NT2/D1 (cell line): ENCODE data around the gene VIPR1.

Experiments
- DNase-seq: peaks from one replicate; pipeline ENCODE4 v3.0.0-alpha.2; 2011; ENCODE audit warnings: low read depth, low spot score
- H3K27me3 ChIP-seq: 2 replicates; pipeline ENCODE4 v1.6.0; 2011; ENCODE audit warnings: mild to moderate bottlenecking; ENCODE audit not compliant: insufficient read length, insufficient read depth
- H3K36me3 ChIP-seq: 2 replicates; pipeline ENCODE4 v1.6.1; 2011; ENCODE audit warnings: mild to moderate bottlenecking, low read length, mixed read lengths; ENCODE audit not compliant: insufficient read depth, insufficient read length
- H3K4me1 ChIP-seq: 2 replicates; pipeline ENCODE4 v1.5.1; 2011; ENCODE audit not compliant: insufficient read depth, insufficient read length
- H3K4me3 ChIP-seq: 2 replicates; pipeline ENCODE4 v1.5.1; 2011; ENCODE audit warnings: low read depth; ENCODE audit not compliant: insufficient read length
- H3K9ac ChIP-seq: 2 replicates; pipeline ENCODE4 v1.6.0; 2011; ENCODE audit warnings: low read depth; ENCODE audit not compliant: insufficient read length
- H3K9me3 ChIP-seq: 2 replicates; pipeline ENCODE4 v1.5.1; 2011; ENCODE audit warnings: mild to moderate bottlenecking, low read length; ENCODE audit not compliant: insufficient read depth
- SUZ12 ChIP-seq: IDR thresholded peaks from 2 replicates; pipeline ENCODE4 v1.6.1; 2011; ENCODE audit not compliant: insufficient read length, insufficient read depth; ENCODE audit errors: extremely low read depth
- YY1 ChIP-seq: IDR thresholded peaks from 2 replicates; pipeline ENCODE4 v1.6.1; 2011; ENCODE audit not compliant: insufficient read length, insufficient read depth
- ZNF274 ChIP-seq: IDR thresholded peaks from 2 replicates; pipeline ENCODE4 v1.6.1; 2011; ENCODE audit warnings: mild to moderate bottlenecking, low read depth, low read length

Gene VIPR1

GRCh38 chr3:42473083-42473932, 29.1 kb upstream of the VIPR1 start:
- Histone ChIP-seq H3K9ac (no peak overlapping the region), H3K27me3 (no peaks in the 10 kb centered on the region), H3K9me3 (no peaks in the 10 kb centered on the region), H3K4me3 (no peak overlapping the region), H3K36me3 (no peaks in the 10 kb centered on the region), H3K4me1 (peaks cover 11% of the 10 kb centered on the region)
- DNase-seq: no peak
- TF ChIP-seq ZNF274: no peak
- no peak for TF ChIP-seq YY1
- no peak for TF ChIP-seq SUZ12

- Histone ChIP-seq H3K9ac (peak overlapping the region; percentile 50), H3K4me3 (no peak overlapping the region), H3K9me3 (peaks cover 22% of the 10 kb centered on the region), H3K27me3 (peaks cover 2% of the 10 kb centered on the region), H3K36me3 (no peaks in the 10 kb centered on the region), H3K4me1 (peaks cover 11% of the 10 kb centered on the region)
- no peak for DNase-seq
- no peak for TF ChIP-seq ZNF274
- TF ChIP-seq SUZ12: no peak
Observed at GRCh38 chr3:42476225-42477125, 26.0 kb upstream of the VIPR1 start.

GRCh38 chr3:42477696-42478095, 24.7 kb upstream of the VIPR1 start:
- H3K36me3 ChIP-seq: no peaks in the 10 kb centered on the region

GRCh38 chr3:42478830-42479229, 23.6 kb upstream of the VIPR1 start:
- H3K36me3 ChIP-seq: no peaks in the 10 kb centered on the region
- H3K27me3 ChIP-seq: peaks cover 2% of the 10 kb centered on the region
- DNase-seq: no peak
- peaks cover 7% of the 10 kb centered on the region for H3K4me1 ChIP-seq
- H3K9me3 ChIP-seq: peaks cover 28% of the 10 kb centered on the region
- H3K9ac ChIP-seq: no peak overlapping the region
- TF ChIP-seq ZNF274 (no peak), SUZ12 (no peak), YY1 (no peak)
- no peak overlapping the region for H3K4me3 ChIP-seq

More at GRCh38 chr3:42477696-42478095, 24.7 kb upstream of the VIPR1 start:
- peaks cover 28% of the 10 kb centered on the region for H3K9me3 ChIP-seq
- no peak for DNase-seq
- no peak overlapping the region for H3K4me3 ChIP-seq
- H3K4me1 ChIP-seq: peaks cover 11% of the 10 kb centered on the region
- no peak overlapping the region for H3K9ac ChIP-seq
- peaks cover 2% of the 10 kb centered on the region for H3K27me3 ChIP-seq
- TF ChIP-seq ZNF274: no peak
- no peak for TF ChIP-seq SUZ12
- TF ChIP-seq YY1: no peak

- TF ChIP-seq ZNF274 (no peak), SUZ12 (no peak), YY1 (no peak)
- H3K9ac ChIP-seq: no peak overlapping the region
- no peak for DNase-seq
- H3K4me1 ChIP-seq: peaks cover 4% of the 10 kb centered on the region
- H3K9me3 ChIP-seq: peaks cover under 1% of the 10 kb centered on the region; the same call in 1 of the 2 replicates
- no peaks in the 10 kb centered on the region for H3K27me3 ChIP-seq
- H3K36me3 ChIP-seq: no peaks in the 10 kb centered on the region
- H3K4me3 ChIP-seq: no peak overlapping the region
Observed at GRCh38 chr3:42486814-42487565, 15.5 kb upstream of the VIPR1 start.

- H3K36me3 ChIP-seq: no peaks in the 10 kb centered on the region
- H3K9ac ChIP-seq: no peak overlapping the region
- no peaks in the 10 kb centered on the region for H3K9me3 ChIP-seq
- peaks cover 4% of the 10 kb centered on the region for H3K4me1 ChIP-seq
- TF ChIP-seq ZNF274 (no peak), YY1 (no peak), SUZ12 (no peak)
- no peak overlapping the region for H3K4me3 ChIP-seq
- DNase-seq: no peak
- H3K27me3 ChIP-seq: no peaks in the 10 kb centered on the region
Observed at GRCh38 chr3:42488687-42489086, 13.8 kb upstream of the VIPR1 start.
